Spleen (tissue), 11 donors: Measurements from ENCODE around the gene MAT2B. TPM values are rescaled to one million over a fixed set of nuclear protein-coding genes. Genes with fewer than 3 reads are reported as not detected.

Experiments
- DNase-seq: peaks from one replicate; pipeline ENCODE4 v3.0.0-alpha.2; 2020
- H3K27ac ChIP-seq, 8 donors: fragments of 200-600 bp; sonication (generic) in 7 of 8; 1 replicate in 4 of 8; 2 replicates in 4 of 8; pipeline versions ENCODE4 v1.5.0 to v1.8.0; 2016 to 2021; ENCODE audit warnings: inconsistent platforms in 4 of 8, mild to moderate bottlenecking in 4 of 8, moderate library complexity in 1 of 8
- H3K27me3 ChIP-seq, 7 donors: fragments of 200-600 bp; sonication (generic) in 6 of 7; replicated peaks in 1 of 7; 1 replicate in 4 of 7; 2 replicates in 3 of 7; pipeline versions ENCODE4 v1.5.0 to v1.8.0; 2016 to 2021; ENCODE audit warnings: inconsistent platforms in 3 of 7, mild to moderate bottlenecking in 1 of 7
- H3K36me3 ChIP-seq, 6 donors: fragments of 200-600 bp; sonication (generic) in 5 of 6; 1 replicate in 4 of 6; 2 replicates in 2 of 6; pipeline versions ENCODE4 v1.5.0 to v1.8.0; 2016 to 2021; ENCODE audit warnings: inconsistent platforms in 2 of 6
- H3K4me1 ChIP-seq, 6 donors: fragments of 200-600 bp; sonication (generic) in 5 of 6; 1 replicate in 3 of 6; 2 replicates in 3 of 6; pipeline versions ENCODE4 v1.5.0 to v1.8.0; 2016 to 2021; ENCODE audit warnings: inconsistent platforms in 3 of 6
- H3K4me3 ChIP-seq, 8 donors: fragments of 200-600 bp; sonication (generic) in 7 of 8; 1 replicate in 4 of 8; 2 replicates in 4 of 8; pipeline versions ENCODE4 v1.5.0 to v1.8.0; 2016 to 2021; ENCODE audit warnings: inconsistent platforms in 4 of 8, mild to moderate bottlenecking in 4 of 8, moderate library complexity in 2 of 8
- H3K9me3 ChIP-seq, 8 donors: fragments of 200-600 bp; sonication (generic) in 7 of 8; 1 replicate in 4 of 8; 2 replicates in 4 of 8; pipeline versions ENCODE4 v1.5.0 to v1.8.0; 2016 to 2021; ENCODE audit warnings: inconsistent platforms in 4 of 8
- CTCF ChIP-seq, 11 experiments: fragments of 200-600 bp in 7 of 11; fragments of 450-650 bp in 4 of 11; sonication (generic) in 4 of 11; IDR thresholded peaks in 8 of 11; conservative IDR thresholded peaks in 3 of 11; 1 replicate in 7 of 11; 2 replicates in 4 of 11; pipeline versions ENCODE4 v1.4.0 to v1.8.0; 2016 to 2021; ENCODE audit warnings: antibody characterized with exemption in 11 of 11, inconsistent platforms in 4 of 11, mild to moderate bottlenecking in 1 of 11
- POLR2A ChIP-seq, 3 donors: fragments of 450-650 bp; IDR thresholded peaks; one replicate each; pipeline ENCODE4 v1.5.1; 2017; ENCODE audit warnings: antibody characterized with exemption in 3 of 3, mild to moderate bottlenecking in 1 of 3
- POLR2AphosphoS5 ChIP-seq, 3 donors: sonication (generic); formaldehyde crosslinking; IDR thresholded peaks; one replicate each; pipeline ENCODE4 v1.5.1; 2017; ENCODE audit warnings: antibody characterized with exemption in 3 of 3
- WGBS, 5 donors: extraction: QIAGEN DNeasy Blood & Tissue Kit in 3 of 5; methylation state at CpG; one replicate each; pipeline versions ENCODE4 v1.1.5 to v1.1.7; 2013 to 2018; 5-methylcytosine and 5-hydroxymethylcytosine counted together
- intact Hi-C: fragments of 100-400 bp; cut with DNase I; formaldehyde crosslinking; loops from one replicate; pipeline ENCODE4 v1.15.0; 2023; ENCODE audit warnings: low total_unique reads
- polyA plus RNA-seq, 3 donors: library from polyadenylated mRNA; stranded (reverse); fragments of 200-250 nt; gene quantifications; one replicate each; pipeline ENCODE4 v1.2.1, GENCODE V29; 2013
- total RNA-seq, 7 donors: library from RNA; depleted of rRNA in 3 of 7; stranded (reverse); fragments of >200 nt in 3 of 7; fragmentation: NEBNext Ultra II Directional in 4 of 7; extraction: Animal tissue kit (Norgen Biotek cat#: 25700) in 4 of 7; gene quantifications; one replicate each; pipeline versions ENCODE4 v1.1.0 to v1.2.1, GENCODE V29; 2016 to 2021
- donor health status: healthy with polysubstance abuse.
- donor health status: DM: no; HTN: no; CAD: no; lungs with moderate emphysema.
- donor health status: DM: no; HTN: no; CAD: no.
- donor health status: Bipolar disorder and iron deficiency.
- donor health status: healthy.
- donor health status: DM: no; HTN: no; CAD: no.
- donor health status: DM: yes; HTN: yes; CAD: no.

The MAT2B gene
- total and polyA plus RNA-seq, 10 donors = 61.6 to 110 (median 89.6) TPM

- WGBS, 5 donors = 0 to 1% (median 1%) methylated on average over 23 of the region's 23 CpGs
- H3K4me3 ChIP-seq = peak within 1 kb of the TSS; percentile 49 to 79 (median 62)
- H3K4me1 ChIP-seq = peaks cover 25 to 61% (median 37%) of the 10 kb centered on the region in 6 donors
- H3K27me3 ChIP-seq = no peaks in the 10 kb centered on the region
- no peaks in the 10 kb centered on the region for H3K9me3 ChIP-seq
- intact Hi-C loops = loop anchor here (5.0 kb wide), 1 partner anchor 47 kb away; the partner anchor contains the start of gene MAT2B
- H3K36me3 ChIP-seq = peaks cover 0 to 13% (median 4%) of the 10 kb centered on the region in 6 donors
- TF ChIP-seq POLR2A (IDR thresholded peaks at IDR 0.05) (no peak), POLR2AphosphoS5 (IDR thresholded peaks at IDR 0.05) (no peak), CTCF (IDR thresholded peaks at IDR 0.05 in 8 of 11, conservative IDR thresholded peaks at IDR 0.05 in 3 of 11) (no peak)
- DNase-seq = no peak
- H3K27ac ChIP-seq = peak within 1 kb of the TSS; percentile 93 to 99 (median 97)
Measured at GRCh38 chr5:163460562-163461171, 44.8 kb upstream of the MAT2B start, which contains the start of gene HMMR. Gene HMMR (plus strand): TSS chr5:163460632. CDS start chr5:163460693, 61 bp downstream.

GRCh38 chr5:163463063-163463435 is 42.4 kb upstream of the MAT2B start:
- Histone ChIP-seq H3K9me3 (no peaks in the 10 kb centered on the region), H3K36me3 (no peaks in the 10 kb centered on the region), H3K4me1 (peaks cover 18 to 42% (median 28%) of the 10 kb centered on the region in 6 donors), H3K27me3 (no peaks in the 10 kb centered on the region), H3K4me3 (no peak overlapping the region), H3K27ac (peak overlapping the region in 1 of 8 donors; percentile 96)
- DNase-seq = no peak
- intact Hi-C loops = loop anchor here (5.0 kb wide), 1 partner anchor 44 kb away; the partner anchor contains the start of gene MAT2B
- TF ChIP-seq POLR2AphosphoS5 (IDR thresholded peaks at IDR 0.05) (no peak), POLR2A (IDR thresholded peaks at IDR 0.05) (no peak), CTCF (IDR thresholded peaks at IDR 0.05 in 8 of 11, conservative IDR thresholded peaks at IDR 0.05 in 3 of 11) (no peak)

- H3K4me1 ChIP-seq = peaks cover 0 to 3% (median 0%) of the 10 kb centered on the region in 6 donors
- peaks cover 0 to 18% (median 0%) of the 10 kb centered on the region in 6 donors for H3K36me3 ChIP-seq
- 57 to 77% (median 70%) methylated on average over 4 of the region's 4 CpGs for WGBS, 5 donors
- no peak overlapping the region for H3K4me3 ChIP-seq
- intact Hi-C loops = no loop called here
- H3K27me3 ChIP-seq = no peaks in the 10 kb centered on the region
- H3K27ac ChIP-seq = no peak overlapping the region
- DNase-seq = no peak
- no peak for TF ChIP-seq POLR2A (IDR thresholded peaks at IDR 0.05)
- TF ChIP-seq CTCF (IDR thresholded peaks at IDR 0.05 in 8 of 11, conservative IDR thresholded peaks at IDR 0.05 in 3 of 11) = no peak
- TF ChIP-seq POLR2AphosphoS5 (IDR thresholded peaks at IDR 0.05) = no peak
- H3K9me3 ChIP-seq = no peaks in the 10 kb centered on the region
Measured at GRCh38 chr5:163467682-163468081, 37.7 kb upstream of the MAT2B start.

- Histone ChIP-seq H3K27ac (no peak overlapping the region), H3K27me3 (no peaks in the 10 kb centered on the region), H3K4me3 (no peak overlapping the region), H3K9me3 (no peaks in the 10 kb centered on the region), H3K4me1 (no peaks in the 10 kb centered on the region), H3K36me3 (peaks cover 0 to 44% (median 0%) of the 10 kb centered on the region in 6 donors)
- TF ChIP-seq CTCF (IDR thresholded peaks at IDR 0.05 in 8 of 11, conservative IDR thresholded peaks at IDR 0.05 in 3 of 11) (peak in 6 of 11 experiments; percentile 20 to 49 (median 43)), POLR2AphosphoS5 (IDR thresholded peaks at IDR 0.05) (no peak), POLR2A (IDR thresholded peaks at IDR 0.05) (no peak)
- WGBS, 5 donors = 80 to 98% (median 95%) methylated on average over 3 of the region's 3 CpGs
- DNase-seq = no peak
- intact Hi-C loops = no loop called here
Measured at GRCh38 chr5:163473635-163474243, 31.7 kb upstream of the MAT2B start.
